TTC549 (cell line): ENCODE data around the gene IRX3.
"Not testable (repeated sequence)": the region's sequence is repeated elsewhere in the genome, so short reads cannot be mapped to it uniquely, and the experiment has no call there.

Experiments
- FAIRE-seq: peaks from 2 replicates; lab custom pipeline; 2012; peaks lifted over from hg19 to GRCh38; lab: Jason Lieb, UNC

The IRX3 gene

DNA sequence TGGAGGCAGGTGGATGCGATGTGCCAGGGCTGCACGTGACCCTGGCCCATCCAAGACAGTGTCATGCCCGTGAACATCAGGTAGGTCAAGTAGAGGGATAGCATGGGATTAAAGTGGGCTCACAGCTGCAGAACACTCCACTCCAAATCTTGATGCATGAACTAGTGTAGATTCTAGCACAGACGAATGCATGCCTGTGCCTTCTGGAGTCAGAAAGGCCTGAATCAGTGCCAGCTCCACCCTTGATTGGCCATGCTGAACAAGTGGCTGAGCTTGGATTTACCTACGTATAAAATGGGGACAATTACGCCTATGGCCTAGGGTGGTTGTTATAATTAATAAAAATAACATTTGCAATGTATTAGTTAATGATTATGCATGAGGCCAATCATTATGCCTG is 10.6 kb downstream of the IRX3 start:
- no peak for FAIRE-seq

DNA sequence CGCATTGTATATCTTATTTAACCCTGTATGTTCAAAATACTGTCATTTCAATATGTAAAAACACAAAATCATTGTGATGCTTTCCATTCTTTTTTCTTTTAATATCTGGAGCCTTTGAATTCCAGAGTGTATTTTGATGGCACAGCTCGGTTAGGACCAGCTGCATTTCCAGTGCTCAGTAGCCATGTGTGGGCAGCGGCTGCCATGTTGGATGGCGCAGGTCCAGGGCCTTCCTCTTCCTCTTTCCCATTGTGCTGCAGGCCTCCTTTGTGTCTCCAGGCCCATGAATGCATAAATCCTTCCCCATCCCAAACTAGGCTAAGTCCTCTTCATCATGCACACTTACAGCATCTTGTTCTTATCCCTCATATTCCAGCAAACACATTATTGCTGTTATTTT is 13.0 kb downstream of the IRX3 start:
- no peak for FAIRE-seq

DNA sequence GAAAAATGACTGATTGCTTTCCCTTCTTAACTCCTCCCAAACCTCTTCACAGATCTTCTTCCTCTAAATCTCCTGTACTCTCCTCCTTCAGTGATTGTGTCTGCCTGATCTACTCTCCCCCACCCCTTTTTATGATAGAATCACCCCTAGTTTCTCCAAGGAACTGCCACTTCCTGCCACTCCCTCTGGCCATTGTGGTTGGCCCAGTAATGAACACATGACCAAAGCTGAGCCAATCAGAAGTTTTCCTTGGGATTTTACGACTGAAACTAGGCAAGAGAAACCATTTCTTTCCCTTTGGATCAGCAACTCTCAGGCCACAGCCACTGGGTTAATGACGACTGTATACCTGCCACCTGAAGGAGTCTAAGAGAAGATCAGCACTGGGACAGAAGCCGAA is 15.9 kb downstream of the IRX3 start:
- no peak for FAIRE-seq

DNA sequence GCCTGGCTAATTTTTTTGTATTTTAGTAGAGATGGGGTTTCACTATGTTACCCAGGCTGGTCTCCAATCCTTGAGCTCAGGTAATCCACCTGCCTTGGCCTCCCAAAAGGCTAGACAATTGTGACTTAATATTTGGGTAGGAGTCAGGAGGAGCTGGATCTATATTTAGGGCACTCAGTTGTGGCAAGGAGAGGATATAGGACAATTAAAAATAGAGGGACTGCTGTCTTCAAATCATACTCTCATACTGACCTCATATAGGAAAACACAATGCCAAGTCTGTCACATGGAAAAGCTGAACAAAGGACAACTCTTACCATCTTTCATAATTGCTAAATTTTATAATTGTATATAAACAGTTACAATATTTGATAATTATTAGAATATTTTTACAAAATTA is 17.1 kb downstream of the IRX3 start:
- FAIRE-seq, result no peak

GRCh38 chr16:54268766-54269165 is 17.8 kb downstream of the IRX3 start:
- FAIRE-seq, result no peak

DNA sequence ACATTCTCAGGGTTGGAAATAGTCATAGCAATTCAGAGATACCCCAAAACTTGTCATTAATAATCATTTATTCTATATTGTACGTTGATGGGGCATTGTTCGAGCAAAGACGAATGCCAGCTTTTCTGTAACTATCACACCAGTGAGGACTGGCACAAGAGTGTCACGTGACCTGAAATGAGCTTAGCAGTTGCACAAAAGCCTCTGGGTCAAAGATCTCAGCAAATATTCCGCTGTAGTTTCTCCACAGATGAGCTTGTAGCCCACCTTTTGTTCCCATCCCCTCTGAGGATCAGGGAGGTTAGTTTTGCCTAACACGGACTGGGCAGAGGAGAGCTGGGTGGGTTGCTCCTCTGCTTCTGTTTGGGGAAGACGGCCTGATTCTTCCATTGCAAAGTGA is 18.2 kb downstream of the IRX3 start:
- FAIRE-seq, result no peak

DNA sequence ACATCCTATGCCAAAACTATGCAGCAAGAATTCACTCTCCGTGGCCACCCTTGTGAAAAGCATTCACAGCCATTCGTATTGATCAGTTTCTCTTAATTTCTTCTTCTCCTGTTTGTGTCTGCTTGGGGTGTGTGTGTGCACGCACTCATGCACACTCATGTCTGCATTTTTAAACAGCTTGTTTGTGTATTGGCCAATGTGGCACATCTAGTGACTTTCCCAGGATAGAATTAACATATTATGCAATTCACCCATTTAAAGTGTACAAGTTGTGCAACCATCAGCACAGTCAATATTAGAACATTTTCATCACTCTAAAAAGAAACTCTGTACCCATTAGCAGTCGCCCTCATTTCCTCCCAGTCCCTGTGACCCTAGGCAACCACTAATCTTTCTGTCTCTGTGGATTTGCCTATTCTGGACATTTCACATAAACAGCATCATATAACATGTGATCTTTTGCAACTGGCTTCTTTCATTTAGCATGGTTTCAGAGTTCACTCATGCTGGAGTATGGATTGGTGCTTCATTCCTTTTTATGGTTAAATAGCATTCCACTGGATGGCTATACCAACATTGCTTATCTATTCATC is 20.1 kb downstream of the IRX3 start:
- no peak for FAIRE-seq

GRCh38 chr16:54265575-54266107 is 20.9 kb downstream of the IRX3 start:
- no peak for FAIRE-seq

- FAIRE-seq, result no peak
These were observed 33.5 kb downstream of the IRX3 start for GRCh38 chr16:54253118-54253517.

- no peak for FAIRE-seq
These were observed 37.5 kb downstream of the IRX3 start for GRCh38 chr16:54248863-54249710.

GRCh38 chr16:54247705-54248104 is 38.9 kb downstream of the IRX3 start:
- FAIRE-seq, result not testable (repeated sequence)

- FAIRE-seq, result no peak
These were observed 40.1 kb downstream of the IRX3 start for GRCh38 chr16:54246454-54246821.

DNA sequence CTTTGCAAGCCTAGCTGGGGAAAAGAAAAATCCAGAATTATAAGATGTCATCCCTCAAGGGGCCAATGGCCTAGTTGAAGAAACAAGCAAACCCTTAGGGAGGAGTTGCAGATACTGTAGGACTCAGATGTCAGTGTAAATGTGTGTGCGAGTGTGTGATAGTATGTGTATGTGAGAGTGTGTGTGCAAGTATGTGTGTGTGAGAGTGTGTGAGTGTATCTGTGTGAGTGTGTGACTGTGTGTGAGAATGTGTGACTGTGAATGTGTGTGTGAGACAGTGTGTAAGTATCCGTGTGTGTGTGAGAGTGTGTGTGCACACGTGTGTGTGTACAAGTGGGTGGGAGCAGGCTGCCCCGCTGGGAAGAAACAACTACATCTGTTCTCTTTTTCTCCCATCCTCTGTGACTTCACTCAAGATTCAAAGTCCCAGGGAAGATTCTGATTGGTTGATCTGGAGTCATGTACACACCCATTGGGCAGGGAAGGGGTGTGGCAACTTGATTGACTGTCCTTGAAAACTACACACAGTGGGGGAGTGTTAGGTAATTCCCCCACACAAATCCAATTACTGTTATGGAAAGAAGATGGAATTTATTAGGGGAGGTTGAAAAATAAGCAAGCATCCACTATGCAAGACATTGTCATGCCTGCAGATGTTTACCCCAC is 40.7 kb downstream of the IRX3 start:
- no peak for FAIRE-seq

DNA sequence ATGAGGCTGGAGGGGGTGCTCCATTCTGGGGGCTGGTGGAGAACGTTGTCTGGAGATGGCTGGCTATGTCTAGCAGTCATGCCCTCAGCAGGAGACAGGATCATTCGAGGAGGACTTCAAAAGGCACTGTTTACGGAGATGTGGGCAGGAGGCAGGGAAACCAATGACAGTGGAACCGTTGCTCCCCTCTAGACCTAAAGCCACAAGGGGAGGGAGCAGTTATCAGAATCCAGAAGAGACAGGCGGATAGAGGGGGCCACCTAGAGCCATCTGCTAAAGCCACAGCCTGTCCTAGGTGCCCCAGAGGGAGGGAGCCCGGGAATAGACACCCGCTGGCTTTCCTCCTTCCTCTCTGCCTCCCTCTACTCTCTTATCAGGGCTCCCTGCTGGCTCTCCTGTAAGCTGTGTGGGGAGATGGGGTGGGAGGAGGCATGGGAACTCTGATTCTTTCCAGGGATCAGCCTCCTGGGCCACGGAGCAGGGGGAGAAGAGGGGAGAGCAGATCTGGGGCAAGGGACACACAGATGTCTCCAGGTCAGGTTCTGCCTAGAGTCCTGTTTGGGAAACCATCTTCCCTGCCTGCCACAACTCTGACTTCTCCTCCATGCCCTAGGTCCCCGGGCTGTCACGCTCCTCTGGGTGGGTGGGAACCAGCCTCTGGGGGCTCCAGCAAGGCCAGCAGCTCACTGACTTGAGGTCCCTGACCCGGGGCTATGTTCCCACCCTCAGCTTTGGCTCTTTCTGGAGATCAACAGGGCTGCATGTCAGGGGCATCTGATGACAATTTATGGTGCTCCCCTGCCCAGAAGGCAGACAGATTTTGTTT is 42.3 kb downstream of the IRX3 start:
- FAIRE-seq, result no peak

DNA sequence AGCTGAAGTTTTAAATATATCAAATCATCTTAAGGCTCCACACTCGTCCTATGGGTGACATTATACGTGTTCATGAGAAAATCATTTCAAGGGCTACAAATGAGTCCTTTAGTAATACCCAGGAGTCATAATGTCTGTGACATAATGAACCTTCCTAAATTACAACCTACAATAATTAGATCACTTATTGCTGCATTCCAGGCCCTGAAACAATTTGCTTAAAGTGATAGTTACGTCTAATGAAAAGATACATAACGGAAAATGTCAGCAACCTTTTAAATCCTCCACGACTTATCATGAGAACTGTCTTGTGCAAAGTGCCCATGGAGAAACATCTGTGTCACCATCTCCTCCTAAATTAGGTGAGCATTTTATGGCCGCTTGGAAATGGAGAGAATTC is 43.4 kb downstream of the IRX3 start:
- FAIRE-seq, result no peak

GRCh38 chr16:54242199-54242598 is 44.4 kb downstream of the IRX3 start:
- no peak for FAIRE-seq

- FAIRE-seq, result no peak
These were observed 45.1 kb downstream of the IRX3 start for GRCh38 chr16:54241525-54241924.

GRCh38 chr16:54240271-54241129 is 46.1 kb downstream of the IRX3 start:
- no peak for FAIRE-seq

DNA sequence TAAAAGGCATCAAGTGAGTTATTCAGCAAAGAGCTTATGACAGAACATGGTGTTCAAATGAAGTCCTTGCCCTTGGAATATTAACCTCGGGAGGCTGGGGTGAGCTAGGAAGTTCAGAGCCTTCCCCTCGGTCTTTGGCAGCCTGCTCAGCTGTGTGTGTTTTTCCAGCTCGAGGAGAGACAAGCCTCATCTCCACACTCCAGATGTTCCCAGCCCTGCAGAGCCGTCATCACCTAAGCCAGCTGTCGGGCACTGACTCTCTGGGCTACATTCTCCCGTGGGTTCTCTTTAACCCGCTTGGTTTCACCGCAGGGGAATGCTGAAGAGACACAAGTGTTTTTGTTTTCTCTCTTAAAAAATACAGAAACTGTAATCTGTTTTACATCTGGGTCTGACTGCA is 47.1 kb downstream of the IRX3 start:
- FAIRE-seq, result no peak

DNA sequence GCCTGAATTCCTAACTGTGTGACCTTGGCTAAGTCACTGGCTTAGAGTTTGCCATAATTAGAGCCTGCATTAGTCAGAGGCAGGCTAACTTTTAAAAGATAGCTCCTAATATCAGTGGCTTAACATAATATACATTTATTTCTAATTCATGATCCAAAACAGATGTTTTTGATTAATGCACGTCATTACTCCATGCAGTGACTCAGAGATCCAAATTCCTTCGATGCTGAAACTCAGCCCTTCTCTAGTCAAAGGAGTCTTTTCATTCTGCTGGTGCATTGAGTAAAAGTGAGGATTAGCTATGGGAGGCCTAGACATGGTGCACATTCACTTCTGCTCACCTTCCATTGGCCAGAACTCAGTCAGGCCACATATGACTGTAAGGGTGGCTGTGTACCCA is 49.8 kb downstream of the IRX3 start:
- no peak for FAIRE-seq

- FAIRE-seq, result no peak
These were observed 53.0 kb downstream of the IRX3 start for GRCh38 chr16:54233615-54234014.
